Osteocyte (in vitro differentiated cells): ENCODE data around the gene MYRIP. TPM values are rescaled to one million over a fixed set of nuclear protein-coding genes. Genes with fewer than 3 reads are reported as not detected.

Source experiments
- DNase-seq: peaks from one replicate; pipeline ENCODE4 v3.0.0; 2021; ENCODE audit warnings: mixed read lengths; ENCODE audit not compliant: unreplicated experiment; ENCODE audit errors: extremely low spot score
- H3K27ac Mint-ChIP-seq: one replicate; pipeline ENCODE4 v1.8.0; 2021; ENCODE audit warnings: mild to moderate bottlenecking, mixed read lengths; ENCODE audit not compliant: unreplicated experiment
- H3K27me3 Mint-ChIP-seq: one replicate; pipeline ENCODE4 v1.8.0; 2021; ENCODE audit warnings: mixed read lengths; ENCODE audit not compliant: unreplicated experiment
- H3K36me3 Mint-ChIP-seq: one replicate; pipeline ENCODE4 v1.8.0; 2021; ENCODE audit warnings: mixed read lengths; ENCODE audit not compliant: unreplicated experiment
- H3K4me1 Mint-ChIP-seq: one replicate; pipeline ENCODE4 v1.8.0; 2021; ENCODE audit warnings: mixed read lengths; ENCODE audit not compliant: unreplicated experiment
- H3K4me3 Mint-ChIP-seq: one replicate; pipeline ENCODE4 v1.8.0; 2021; ENCODE audit warnings: mild to moderate bottlenecking, moderate library complexity, mixed read lengths; ENCODE audit not compliant: unreplicated experiment
- H3K9me3 Mint-ChIP-seq: one replicate; pipeline ENCODE4 v1.8.0; 2021; ENCODE audit warnings: mixed read lengths; ENCODE audit not compliant: unreplicated experiment
- total RNA-seq: library from RNA; stranded (reverse); gene quantifications from 2 replicates; pipeline ENCODE4 v1.2.1, GENCODE V29; 2021
- TF ChIP-seq, protein P1 (sequence below): fragments of 200-600 bp; sonication (generic); IDR thresholded peaks from 2 replicates; pipeline ENCODE4 v1.5.0; 2021; ENCODE audit warnings: antibody characterized with exemption, mild to moderate bottlenecking, moderate library complexity

The MYRIP gene
- total RNA-seq, 1 donor from 2014 or later, result 0.62 TPM

DNA sequence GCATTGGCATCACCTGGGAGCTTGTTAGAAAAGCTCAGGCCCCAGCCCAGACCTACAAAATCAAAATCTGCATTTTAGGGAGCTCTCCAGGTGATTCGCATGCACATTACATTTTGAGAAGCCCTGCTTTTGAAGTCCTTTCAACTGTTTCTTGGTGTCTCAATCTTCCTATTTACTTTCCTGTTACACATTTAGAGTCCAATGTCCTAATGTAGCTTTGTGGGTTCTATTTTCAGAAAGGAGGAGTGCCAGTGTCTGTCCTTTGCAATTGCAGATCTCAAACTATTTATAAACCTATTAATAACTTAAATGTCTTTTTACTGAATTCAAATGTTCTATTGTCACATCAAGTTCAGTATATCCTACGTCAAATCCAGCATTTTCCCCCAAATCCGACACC is 27.8 kb upstream of the MYRIP start:
- TF ChIP-seq, protein P1, sequence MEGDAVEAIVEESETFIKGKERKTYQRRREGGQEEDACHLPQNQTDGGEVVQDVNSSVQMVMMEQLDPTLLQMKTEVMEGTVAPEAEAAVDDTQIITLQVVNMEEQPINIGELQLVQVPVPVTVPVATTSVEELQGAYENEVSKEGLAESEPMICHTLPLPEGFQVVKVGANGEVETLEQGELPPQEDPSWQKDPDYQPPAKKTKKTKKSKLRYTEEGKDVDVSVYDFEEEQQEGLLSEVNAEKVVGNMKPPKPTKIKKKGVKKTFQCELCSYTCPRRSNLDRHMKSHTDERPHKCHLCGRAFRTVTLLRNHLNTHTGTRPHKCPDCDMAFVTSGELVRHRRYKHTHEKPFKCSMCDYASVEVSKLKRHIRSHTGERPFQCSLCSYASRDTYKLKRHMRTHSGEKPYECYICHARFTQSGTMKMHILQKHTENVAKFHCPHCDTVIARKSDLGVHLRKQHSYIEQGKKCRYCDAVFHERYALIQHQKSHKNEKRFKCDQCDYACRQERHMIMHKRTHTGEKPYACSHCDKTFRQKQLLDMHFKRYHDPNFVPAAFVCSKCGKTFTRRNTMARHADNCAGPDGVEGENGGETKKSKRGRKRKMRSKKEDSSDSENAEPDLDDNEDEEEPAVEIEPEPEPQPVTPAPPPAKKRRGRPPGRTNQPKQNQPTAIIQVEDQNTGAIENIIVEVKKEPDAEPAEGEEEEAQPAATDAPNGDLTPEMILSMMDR, result no peak
- no peaks in the 10 kb centered on the region for H3K4me1 Mint-ChIP-seq
- DNase-seq, result no peak
- no peaks in the 10 kb centered on the region for H3K36me3 Mint-ChIP-seq
- H3K27ac Mint-ChIP-seq, result no peak overlapping the region
- peaks cover 7% of the 10 kb centered on the region for H3K27me3 Mint-ChIP-seq
- peaks cover 5% of the 10 kb centered on the region for H3K9me3 Mint-ChIP-seq
- no peak overlapping the region for H3K4me3 Mint-ChIP-seq

DNA sequence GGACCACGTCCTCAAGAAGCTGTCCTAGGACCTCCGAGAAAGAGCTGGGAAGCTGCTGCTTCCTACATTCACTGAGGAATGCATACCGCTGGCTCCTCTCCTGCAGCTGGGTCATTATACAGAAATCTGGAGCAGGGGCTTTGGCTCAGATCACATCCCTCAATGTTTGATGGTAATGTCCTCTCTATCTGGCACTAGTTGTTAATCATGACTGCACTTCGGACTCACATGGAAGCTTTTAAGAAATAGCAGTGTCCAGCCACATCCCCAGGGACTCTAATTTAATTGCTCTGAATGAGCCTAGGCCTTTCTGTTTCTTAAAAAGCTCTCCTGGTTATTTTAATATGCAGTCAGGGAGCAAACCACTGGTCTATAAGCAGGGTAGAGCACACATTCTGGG is 25.7 kb upstream of the MYRIP start:
- Mint-ChIP-seq H3K36me3 (no peaks in the 10 kb centered on the region), H3K27ac (no peak overlapping the region), H3K9me3 (no peaks in the 10 kb centered on the region), H3K27me3 (peaks cover 7% of the 10 kb centered on the region), H3K4me3 (no peak overlapping the region), H3K4me1 (no peaks in the 10 kb centered on the region)
- TF ChIP-seq, protein P1, result no peak
- DNase-seq, result no peak

DNA sequence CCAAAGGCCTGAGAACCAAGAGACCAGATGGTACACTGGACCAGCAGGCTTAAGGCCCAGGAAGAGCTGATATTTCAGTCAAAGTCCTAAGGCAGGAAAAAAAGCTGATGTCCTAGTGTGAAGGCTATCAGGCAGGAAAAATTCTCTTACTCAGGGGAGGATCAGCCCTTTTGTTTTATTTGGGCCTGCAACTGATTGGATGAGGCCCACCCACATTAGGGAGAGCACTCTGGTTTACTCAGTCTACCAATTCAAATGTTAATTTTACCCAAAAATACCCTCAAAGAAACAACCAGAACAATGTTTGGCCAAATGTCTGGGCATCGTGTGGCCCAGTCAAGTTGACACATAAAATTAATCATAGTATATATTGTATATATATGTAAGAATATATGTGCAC is 24.5 kb upstream of the MYRIP start:
- peaks cover 7% of the 10 kb centered on the region for H3K27me3 Mint-ChIP-seq

DNA sequence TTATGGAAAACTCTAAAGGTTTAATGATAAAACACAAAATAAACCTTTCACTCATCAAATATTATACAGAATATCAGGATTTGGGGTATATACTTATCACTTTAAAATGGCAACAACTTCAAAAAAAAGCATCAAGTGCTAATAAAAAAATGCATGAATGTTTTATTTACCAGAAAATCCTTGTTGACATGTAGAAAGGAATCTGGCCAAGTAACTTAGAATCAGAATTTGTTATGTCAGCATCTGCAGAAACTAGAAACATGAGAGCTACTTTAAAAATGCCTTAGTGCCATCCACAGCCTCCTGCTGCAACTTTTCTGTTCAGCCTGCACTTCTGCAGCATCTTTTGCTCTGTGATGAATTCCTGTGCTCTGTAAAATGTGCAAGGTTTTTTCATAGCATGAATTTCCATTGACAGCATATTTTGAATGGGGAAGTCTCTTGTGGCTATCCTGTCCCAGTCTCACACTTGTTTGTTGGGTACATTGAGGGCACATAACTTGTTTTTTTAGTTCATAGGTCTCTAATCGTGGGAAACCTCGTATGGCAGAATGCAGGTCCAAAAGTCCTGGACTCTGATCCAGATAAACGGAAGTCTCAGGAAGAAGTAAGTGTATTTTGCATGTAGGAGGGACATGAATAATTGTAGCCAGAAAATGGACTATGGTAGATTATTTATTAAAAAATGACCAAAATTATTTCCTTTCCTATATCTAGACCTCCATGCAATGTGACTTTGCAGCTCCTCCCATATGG is 21.1 kb upstream of the MYRIP start:
- DNase-seq, result no peak
- H3K9me3 Mint-ChIP-seq, result no peaks in the 10 kb centered on the region
- H3K4me3 Mint-ChIP-seq, result no peak overlapping the region
- no peaks in the 10 kb centered on the region for H3K27me3 Mint-ChIP-seq
- H3K36me3 Mint-ChIP-seq, result no peaks in the 10 kb centered on the region
- TF ChIP-seq, protein P1, result no peak
- no peaks in the 10 kb centered on the region for H3K4me1 Mint-ChIP-seq
- H3K27ac Mint-ChIP-seq, result no peak overlapping the region

More for the DNA sequence above, 24.5 kb upstream of the MYRIP start:
- no peak overlapping the region for H3K27ac Mint-ChIP-seq
- TF ChIP-seq, protein P1, result no peak
- DNase-seq, result no peak
- H3K4me3 Mint-ChIP-seq, result no peak overlapping the region
- H3K9me3 Mint-ChIP-seq, result no peaks in the 10 kb centered on the region
- H3K4me1 Mint-ChIP-seq, result no peaks in the 10 kb centered on the region
- H3K36me3 Mint-ChIP-seq, result no peaks in the 10 kb centered on the region

DNA sequence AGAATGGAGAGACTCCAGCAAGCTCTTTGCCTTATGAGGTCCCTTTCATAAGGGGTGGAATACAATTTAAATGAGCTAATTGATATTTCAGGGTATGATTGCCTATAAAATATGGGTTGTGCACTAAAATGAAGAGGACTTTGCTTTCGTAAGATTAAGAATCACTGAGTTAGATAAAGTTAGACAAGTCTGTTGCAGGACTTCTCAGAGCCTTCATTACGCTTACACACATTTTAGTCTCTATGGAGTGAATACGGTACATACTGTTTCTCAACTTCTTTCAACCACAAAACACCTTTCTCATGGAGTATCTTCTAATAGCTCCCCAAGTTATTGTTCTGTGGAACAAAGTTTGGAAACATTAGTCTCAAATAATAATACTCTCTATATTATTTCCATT is 17.8 kb upstream of the MYRIP start:
- H3K4me1 Mint-ChIP-seq, result no peaks in the 10 kb centered on the region
- TF ChIP-seq, protein P1, result no peak
- no peak overlapping the region for H3K4me3 Mint-ChIP-seq
- no peaks in the 10 kb centered on the region for H3K36me3 Mint-ChIP-seq
- H3K9me3 Mint-ChIP-seq, result no peaks in the 10 kb centered on the region
- H3K27me3 Mint-ChIP-seq, result peaks cover 2% of the 10 kb centered on the region
- no peak overlapping the region for H3K27ac Mint-ChIP-seq
- DNase-seq, result no peak
